ENCODE data around the gene TLCD3B.

The TLCD3B gene

GRCh38 chr16:29987371-29988085 lies 43.5 kb downstream of the TLCD3B start:
- DNase-seq: no peak

GRCh38 chr16:29986931-29987330 lies 44.1 kb downstream of the TLCD3B start:
- no peak for DNase-seq

- no peak for DNase-seq
These were observed 44.8 kb downstream of the TLCD3B start for GRCh38 chr16:29986231-29986630.

GRCh38 chr16:29985271-29985811 lies 45.7 kb downstream of the TLCD3B start:
- no peak for DNase-seq

- DNase-seq: no peak
These were observed 46.3 kb downstream of the TLCD3B start for GRCh38 chr16:29984764-29985147.

GRCh38 chr16:29984137-29984763 lies 46.8 kb downstream of the TLCD3B start:
- DNase-seq: no peak

GRCh38 chr16:29983420-29984136 lies 47.5 kb downstream of the TLCD3B start:
- DNase-seq: no peak

- no peak for DNase-seq
These were observed 48.3 kb downstream of the TLCD3B start for GRCh38 chr16:29982560-29983419.

GRCh38 chr16:29978564-29979270 lies 52.4 kb downstream of the TLCD3B start:
- DNase-seq: no peak

GRCh38 chr16:29978081-29978480 lies 53.0 kb downstream of the TLCD3B start:
- no peak for DNase-seq

GRCh38 chr16:29977063-29977825 lies 53.8 kb downstream of the TLCD3B start:
- DNase-seq: no peak

GRCh38 chr16:29975811-29976511 lies 55.1 kb downstream of the TLCD3B start:
- no peak for DNase-seq

GRCh38 chr16:29975134-29975538 lies 55.9 kb downstream of the TLCD3B start:
- DNase-seq: no peak
